Islet of Langerhans (tissue), 1 donor: ENCODE measurements around the gene LGALS3.
"Not testable (repeated sequence)": the region's sequence is repeated elsewhere in the genome, so short reads cannot be mapped to it uniquely, and the experiment has no call there.

Experiments used
- FAIRE-seq: peaks from one replicate; lab custom pipeline; 2011; peaks lifted over from hg19 to GRCh38; lab: Jason Lieb, UNC

The LGALS3 gene

DNA sequence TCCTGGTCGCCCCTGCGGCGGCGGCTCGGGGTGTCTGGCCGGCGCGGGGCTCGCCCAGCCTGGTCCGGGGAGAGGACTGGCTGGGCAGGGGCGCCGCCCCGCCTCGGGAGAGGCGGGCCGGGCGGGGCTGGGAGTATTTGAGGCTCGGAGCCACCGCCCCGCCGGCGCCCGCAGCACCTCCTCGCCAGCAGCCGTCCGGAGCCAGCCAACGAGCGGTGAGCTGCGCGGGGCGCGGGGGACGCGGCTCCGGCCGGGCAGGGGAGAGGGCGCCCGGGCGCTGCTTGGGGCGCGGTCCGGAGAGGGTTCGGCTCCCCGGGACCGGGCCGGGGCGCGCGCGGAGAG is at the start of gene LGALS3:
Gene LGALS3, plus strand, starts transcription at position 167 of the 342 bp plus-strand sequence. CDS start 8,122 bp downstream, outside the sequence.
- no peak for FAIRE-seq

DNA sequence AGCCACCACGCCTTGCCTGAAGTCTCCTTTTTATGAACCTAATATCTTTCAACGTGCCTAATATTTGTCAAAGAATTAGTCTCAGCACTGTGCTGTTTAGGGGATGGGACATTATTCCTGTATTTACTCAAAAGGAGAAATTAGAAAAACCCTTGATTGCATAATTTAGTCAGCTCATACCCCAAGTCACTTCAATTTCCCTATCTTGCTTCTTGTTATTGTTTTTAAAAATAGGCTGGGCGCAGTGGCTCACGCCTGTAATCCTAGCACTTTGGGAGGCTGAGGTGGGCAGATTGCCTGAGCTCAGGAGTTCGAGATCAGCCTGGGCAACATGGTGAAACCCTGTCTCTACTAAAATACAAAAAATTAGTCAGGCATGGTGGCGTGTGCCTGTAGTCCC is 49.1 kb upstream of the LGALS3 start:
- not testable (repeated sequence) for FAIRE-seq

GRCh38 chr14:55084401-55085059 is 44.5 kb upstream of the LGALS3 start:
- no peak for FAIRE-seq

DNA sequence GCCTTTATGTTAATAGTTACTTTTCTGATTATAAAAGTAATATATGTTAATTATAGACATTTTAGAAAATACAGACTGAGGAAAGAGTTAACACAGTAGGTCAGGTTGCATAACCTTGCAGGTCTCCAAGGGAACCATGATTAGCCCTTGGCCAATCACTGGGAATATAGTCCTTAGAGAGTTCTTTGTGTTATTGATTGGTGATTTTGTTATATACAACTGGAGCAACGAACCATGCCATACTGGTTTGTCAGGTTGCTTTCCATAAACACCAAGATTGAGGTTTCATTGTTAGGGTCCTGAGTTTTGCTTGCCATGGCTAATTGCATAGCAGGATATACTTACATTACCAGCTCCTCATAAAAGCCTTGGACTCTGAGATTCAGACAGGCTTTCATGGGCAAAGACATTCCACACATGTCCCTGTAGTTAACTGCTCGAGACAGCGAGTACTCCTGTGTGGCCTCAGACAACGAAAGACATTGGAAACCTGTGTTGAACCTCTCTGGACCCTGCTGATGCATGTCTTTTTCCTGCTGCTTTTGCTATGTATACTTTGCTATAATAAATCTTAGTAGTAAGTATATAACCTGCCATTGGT is 43.9 kb upstream of the LGALS3 start:
- no peak for FAIRE-seq

GRCh38 chr14:55086938-55087337 is 42.1 kb upstream of the LGALS3 start:
- no peak for FAIRE-seq

- FAIRE-seq: no peak
Measured at GRCh38 chr14:55088356-55088755, 40.7 kb upstream of the LGALS3 start.

DNA sequence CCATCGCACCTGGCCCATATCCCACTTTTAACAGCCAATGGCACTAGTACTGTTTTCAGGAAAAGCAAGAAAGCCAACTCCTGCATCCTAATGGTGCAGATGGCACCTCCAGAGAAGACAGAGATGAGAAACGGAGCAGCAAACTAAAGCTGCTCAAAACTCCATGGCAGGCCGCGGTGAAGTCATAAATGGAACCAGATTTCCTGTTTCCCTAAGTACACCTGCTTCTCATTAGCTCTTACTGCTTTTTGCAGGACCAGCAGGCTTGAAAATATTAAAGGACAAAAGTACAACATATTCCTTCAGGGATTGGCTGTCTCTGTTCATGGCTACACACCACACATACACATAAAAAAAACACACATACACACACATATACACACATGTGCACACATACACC is 36.7 kb upstream of the LGALS3 start:
- no peak for FAIRE-seq

DNA sequence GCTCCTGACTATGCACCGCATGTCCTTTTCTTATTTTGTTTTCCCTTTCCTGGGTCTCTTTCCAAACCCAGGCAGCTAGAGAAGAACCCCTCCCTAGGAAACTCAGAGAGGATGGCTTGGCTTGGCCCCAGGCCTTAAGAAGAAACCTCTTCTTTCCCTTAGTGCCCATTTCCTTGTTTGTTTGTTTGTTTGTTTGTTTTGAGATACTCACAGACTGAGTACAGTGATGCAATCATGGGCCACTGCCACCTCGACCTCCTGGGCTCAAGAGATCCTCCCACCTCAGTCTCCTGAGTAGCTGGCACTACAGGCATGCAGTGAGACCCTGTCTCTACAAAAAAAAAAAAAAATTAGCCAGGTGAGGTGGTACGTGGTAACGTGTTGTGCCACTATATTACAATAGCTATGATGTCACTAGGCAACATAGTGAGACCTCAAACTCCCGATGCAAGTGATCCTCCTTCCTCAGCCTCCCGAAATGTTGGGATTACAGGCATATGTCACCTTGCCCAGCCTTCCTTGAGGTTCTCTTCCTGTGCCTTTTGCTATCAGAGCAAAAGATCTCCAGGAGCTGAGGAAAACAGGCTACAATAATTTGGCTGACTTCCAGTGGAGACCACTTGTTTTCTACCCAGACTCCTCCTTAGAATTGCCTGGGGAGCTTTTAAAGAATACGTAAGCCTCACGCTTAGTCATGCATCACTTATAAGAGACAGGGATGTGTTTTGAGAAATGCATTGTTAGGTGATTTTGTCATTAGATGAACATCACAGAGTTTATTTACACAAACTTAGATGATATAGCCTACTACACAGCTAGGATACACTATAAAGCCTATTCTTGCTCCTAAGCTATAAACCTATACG is 34.5 kb upstream of the LGALS3 start:
- no peak for FAIRE-seq

- no peak for FAIRE-seq
Measured at GRCh38 chr14:55097881-55098560, 31.0 kb upstream of the LGALS3 start.

DNA sequence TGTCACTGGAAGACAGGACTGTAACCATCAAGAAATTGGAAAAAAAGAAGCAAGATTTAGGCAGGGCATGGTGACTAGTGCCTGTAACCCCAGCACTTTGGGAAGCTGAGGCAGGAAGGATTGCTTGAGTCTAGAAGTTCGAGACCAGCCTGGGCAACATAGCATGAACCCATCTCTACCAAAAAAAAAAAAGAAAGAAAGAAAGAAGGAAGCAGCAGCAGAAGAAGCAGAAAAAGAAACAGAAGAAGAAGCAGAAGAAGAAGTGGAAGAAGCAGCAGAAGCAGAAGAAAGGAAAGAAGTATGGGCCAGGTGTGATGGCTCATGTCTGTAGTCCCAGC is 30.5 kb upstream of the LGALS3 start:
- no peak for FAIRE-seq

GRCh38 chr14:55099756-55100155 is 29.3 kb upstream of the LGALS3 start:
- no peak for FAIRE-seq

GRCh38 chr14:55101698-55102097 is 27.4 kb upstream of the LGALS3 start:
- no peak for FAIRE-seq

DNA sequence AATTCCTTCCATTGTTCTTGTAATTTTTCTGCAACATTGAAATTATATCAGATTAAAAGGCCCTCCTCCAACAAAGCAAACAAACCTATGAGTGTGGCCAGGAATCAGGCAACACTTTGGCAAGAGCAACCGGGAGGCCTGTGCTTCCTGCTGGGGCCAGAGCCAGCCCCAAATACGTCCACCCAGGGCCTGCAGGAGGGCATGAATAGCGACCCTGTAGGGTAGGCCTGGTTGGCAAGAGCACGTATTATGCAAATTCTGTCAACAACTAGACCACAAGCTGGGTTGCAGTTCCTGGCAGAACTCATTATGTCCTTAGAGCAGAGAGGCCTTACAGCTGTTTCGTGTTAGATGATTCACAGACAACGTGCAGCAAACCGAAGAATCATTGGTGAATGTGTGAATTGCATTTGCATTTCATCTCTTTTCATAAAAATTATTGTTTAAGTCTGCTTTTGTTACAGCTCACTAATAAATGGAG is 26.9 kb upstream of the LGALS3 start:
- FAIRE-seq: no peak

DNA sequence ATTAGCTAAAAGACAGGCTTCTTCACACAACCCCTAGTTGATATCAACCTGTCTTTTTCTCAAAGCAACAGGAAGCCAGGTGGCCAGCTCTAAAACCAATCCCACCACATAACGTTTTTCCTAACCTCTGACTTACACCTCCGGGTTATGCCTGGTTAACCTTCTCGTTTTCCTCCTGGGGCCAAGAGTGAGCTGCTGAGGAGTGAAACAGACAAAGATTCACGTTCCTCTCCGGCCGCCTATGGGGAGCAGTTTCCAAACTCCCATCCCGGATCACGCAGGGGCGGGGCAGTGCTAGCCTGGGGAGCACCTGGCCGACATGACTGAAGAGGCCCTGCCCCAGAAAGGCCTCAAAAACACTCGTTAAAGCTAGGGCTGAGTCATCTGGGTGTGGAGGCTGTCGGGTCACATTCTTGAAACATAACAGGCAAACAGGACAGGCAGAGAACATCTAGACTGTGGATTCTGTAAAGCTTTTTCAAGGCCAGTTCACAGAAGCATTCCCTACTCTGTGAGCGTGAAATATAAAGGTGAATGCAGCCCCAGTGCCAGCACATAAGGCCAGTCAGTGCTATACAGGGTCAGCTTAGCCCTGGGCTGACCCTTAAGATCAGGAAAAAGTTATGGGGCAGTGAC is 25.9 kb upstream of the LGALS3 start:
- FAIRE-seq: no peak

GRCh38 chr14:55103971-55104954 is 24.8 kb upstream of the LGALS3 start:
- no peak for FAIRE-seq

DNA sequence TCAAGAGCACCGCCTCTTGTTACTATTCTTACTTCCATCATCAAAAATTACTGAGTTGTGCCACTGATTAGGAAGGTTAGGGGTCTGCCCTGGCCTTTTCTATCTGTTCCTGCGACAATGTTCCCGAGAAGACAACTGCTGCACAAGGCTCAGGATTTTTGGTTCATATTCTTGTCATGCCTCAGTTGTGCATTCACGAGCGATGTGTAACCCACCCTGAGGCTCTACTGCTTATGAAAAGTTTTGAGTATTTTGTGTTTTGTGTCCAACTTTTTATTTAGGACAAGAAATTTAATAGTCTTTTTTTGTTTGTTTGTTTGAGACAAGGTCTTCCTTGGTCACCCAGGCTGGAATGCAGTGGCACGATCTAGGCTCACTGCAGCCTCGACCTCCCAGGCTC is 23.1 kb upstream of the LGALS3 start:
- no peak for FAIRE-seq

- FAIRE-seq: no peak
Measured at GRCh38 chr14:55107766-55108554, 21.1 kb upstream of the LGALS3 start.

DNA sequence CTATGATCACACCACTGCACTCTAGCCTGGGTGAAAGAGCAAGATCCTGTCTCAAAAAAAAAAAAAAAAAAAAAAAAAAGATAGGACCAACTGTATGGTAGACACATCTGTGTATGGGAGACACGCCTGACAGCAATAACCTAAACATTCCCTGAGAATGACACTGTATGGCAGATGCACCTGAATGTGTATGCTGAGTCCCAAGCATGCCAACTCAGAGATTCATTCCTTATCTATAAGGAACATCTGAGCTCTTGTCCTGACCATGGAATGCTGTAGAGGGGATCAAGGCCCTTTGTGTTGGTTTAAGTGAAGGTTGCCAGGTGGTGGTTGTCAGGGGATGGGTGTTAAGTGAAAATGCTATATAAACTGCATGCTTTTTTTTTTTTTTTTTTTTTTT is 19.2 kb upstream of the LGALS3 start:
- no peak for FAIRE-seq

DNA sequence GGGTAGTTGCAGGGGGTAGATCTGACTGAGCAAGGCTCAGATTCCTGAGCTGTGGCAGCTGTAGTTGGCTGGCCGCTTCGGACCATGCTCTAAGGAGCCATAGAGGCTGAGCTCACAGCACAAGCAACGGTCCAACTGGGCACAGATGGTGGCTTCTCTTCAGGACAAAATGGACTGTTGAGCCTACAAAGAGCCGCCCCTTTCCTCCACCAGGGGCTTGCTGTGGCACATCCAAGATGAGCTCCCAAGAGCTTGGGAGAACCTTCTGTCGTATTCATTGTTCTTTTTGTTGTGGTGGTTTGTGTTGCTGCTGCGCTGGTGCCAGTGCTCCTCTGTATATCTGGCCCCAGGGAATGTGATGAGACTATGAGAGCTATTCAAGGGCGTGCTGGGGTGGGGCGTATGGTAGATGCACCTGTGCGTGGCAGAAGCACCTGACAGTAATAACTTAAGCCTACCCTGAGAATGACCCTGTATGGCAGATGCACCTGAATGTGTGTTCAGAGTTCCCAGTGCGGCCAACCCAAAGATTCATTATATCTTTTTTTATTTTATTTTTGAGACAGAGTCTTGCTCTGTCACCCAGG is 17.8 kb upstream of the LGALS3 start:
- no peak for FAIRE-seq

GRCh38 chr14:55114720-55115119 is 14.3 kb upstream of the LGALS3 start:
- FAIRE-seq: no peak
